Germinal center (tissue), 1 donor: ENCODE data around the gene AKR1C4.

Experiments used
- DNase-seq: peaks from one replicate; pipeline ENCODE4 v3.0.0; 2012; ENCODE audit warnings: mixed read lengths, low spot score

The AKR1C4 gene

DNA sequence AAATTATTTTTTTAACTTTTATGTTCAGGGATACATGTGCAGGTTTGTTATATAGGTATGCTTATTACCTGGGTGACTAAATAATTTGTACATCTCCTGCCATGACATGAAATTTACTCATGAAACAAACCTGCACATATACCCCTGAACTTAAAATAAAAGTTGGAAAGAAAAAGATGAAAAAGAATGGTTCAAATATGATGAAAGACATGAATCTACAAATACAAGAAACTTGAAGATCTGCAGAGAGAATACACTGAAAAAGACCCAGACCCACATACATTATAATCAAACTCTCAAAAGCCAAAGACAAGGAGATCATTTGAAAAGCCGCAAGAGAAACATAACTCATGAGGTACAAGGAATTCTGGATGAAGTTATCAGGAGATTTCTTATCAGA lies 70.2 kb downstream of the AKR1C4 start:
- DNase-seq = no peak

DNA sequence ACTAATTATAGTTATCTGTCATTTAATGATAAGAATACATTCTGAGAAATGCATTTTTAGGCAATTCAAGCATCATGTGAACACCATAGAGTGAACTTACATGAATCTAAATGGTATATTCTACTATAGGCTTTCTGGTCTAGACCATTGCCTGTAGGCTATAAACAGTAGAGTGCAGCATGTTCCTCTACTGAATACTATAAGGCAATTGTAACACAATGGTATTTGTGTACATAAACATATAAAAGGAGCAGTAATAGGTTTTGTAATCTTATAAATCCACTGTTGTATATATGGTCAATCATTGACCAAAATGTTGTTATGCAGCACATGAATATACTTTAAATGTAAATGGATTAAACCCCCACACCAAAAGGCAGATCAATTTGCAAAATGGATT lies 71.6 kb downstream of the AKR1C4 start:
- DNase-seq = no peak
